Esophagus muscularis mucosa (tissue), 3 donors: ENCODE measurements around the gene DUSP22.

ENCODE experiments used
- CTCF ChIP-seq, 3 experiments: fragments of 200-600 bp in 2 of 3; fragments of 450-650 bp in 1 of 3; sonication (generic) in 2 of 3; IDR thresholded peaks; one replicate each; pipeline ENCODE4 v1.5.1; 2017 to 2019; ENCODE audit warnings: antibody characterized with exemption in 3 of 3, mild to moderate bottlenecking in 2 of 3, moderate library complexity in 1 of 3
- POLR2A ChIP-seq: fragments of 450-650 bp; IDR thresholded peaks from one replicate; pipeline ENCODE4 v1.6.1; 2017; ENCODE audit warnings: antibody characterized with exemption, moderate library complexity, mild to moderate bottlenecking, low read depth
- POLR2AphosphoS5 ChIP-seq, 2 donors: sonication (generic); formaldehyde crosslinking; IDR thresholded peaks; one replicate each; pipeline ENCODE4 v1.6.1; 2017; ENCODE audit warnings: antibody characterized with exemption in 2 of 2

GRCh38 chr6:308768-309167 is 16.5 kb downstream of the DUSP22 start:
- TF ChIP-seq POLR2A (no peak), POLR2AphosphoS5 (IDR thresholded peaks at IDR 0.05) (no peak), CTCF (IDR thresholded peaks at IDR 0.05) (no peak)
